Neural crest cell (in vitro differentiated cells): ENCODE data around the gene TMEM203. TPM values are rescaled to one million over a fixed set of nuclear protein-coding genes. Genes with fewer than 3 reads are reported as not detected.

Experiments used
- DNase-seq: peaks from one replicate; pipeline ENCODE4 v3.0.0; 2021; ENCODE audit warnings: low read depth, mixed read lengths, low spot score
- H3K27ac Mint-ChIP-seq: one replicate; pipeline ENCODE4 v1.8.0; 2021; ENCODE audit warnings: mild to moderate bottlenecking, mixed read lengths; ENCODE audit not compliant: unreplicated experiment
- H3K27me3 Mint-ChIP-seq: 2 replicates; pipeline ENCODE4 v1.8.0; 2021; ENCODE audit warnings: low read depth, mild to moderate bottlenecking, mixed read lengths
- H3K36me3 Mint-ChIP-seq: 2 replicates; pipeline ENCODE4 v1.8.0; 2021; ENCODE audit warnings: low read depth, mild to moderate bottlenecking, mixed read lengths
- H3K4me1 Mint-ChIP-seq: 2 replicates; pipeline ENCODE4 v1.8.0; 2021; ENCODE audit warnings: mixed read lengths
- H3K4me3 Mint-ChIP-seq: one replicate; pipeline ENCODE4 v1.8.0; 2021; ENCODE audit warnings: mild to moderate bottlenecking, mixed read lengths
- H3K9me3 Mint-ChIP-seq: 2 replicates; pipeline ENCODE4 v1.8.0; 2021; ENCODE audit warnings: mixed read lengths
- CTCF ChIP-seq: fragments of 200-600 bp; sonication (generic); conservative IDR thresholded peaks from 2 replicates; pipeline ENCODE4 v1.5.0; 2021; ENCODE audit warnings: antibody characterized with exemption, mild to moderate bottlenecking
- total RNA-seq: library from RNA; stranded (reverse); gene quantifications from 2 replicates; pipeline ENCODE4 v1.2.1, GENCODE V29; 2021

Gene TMEM203
- total RNA-seq, 1 donor from 2014 or later = 49.7 TPM

- no peaks in the 10 kb centered on the region for H3K4me1 Mint-ChIP-seq
- H3K36me3 Mint-ChIP-seq = no peaks in the 10 kb centered on the region
- H3K4me3 Mint-ChIP-seq = peak overlapping the region; percentile 54
- peaks cover 2% of the 10 kb centered on the region for H3K27me3 Mint-ChIP-seq
- DNase-seq = no peak
- no peak overlapping the region for H3K27ac Mint-ChIP-seq
- H3K9me3 Mint-ChIP-seq = no peaks in the 10 kb centered on the region
- no peak for TF ChIP-seq CTCF
Observed at GRCh38 chr9:137220317-137221094, 15.1 kb upstream of the TMEM203 start.

- Mint-ChIP-seq H3K27ac (no peak overlapping the region), H3K4me1 (no peaks in the 10 kb centered on the region), H3K9me3 (no peaks in the 10 kb centered on the region), H3K36me3 (no peaks in the 10 kb centered on the region), H3K27me3 (peaks cover 2% of the 10 kb centered on the region), H3K4me3 (peak overlapping the region; percentile 49)
- DNase-seq = no peak
- TF ChIP-seq CTCF = no peak
Observed at GRCh38 chr9:137219757-137220316, 14.4 kb upstream of the TMEM203 start.

- H3K4me3 Mint-ChIP-seq = peak overlapping the region; percentile 57
- H3K4me1 Mint-ChIP-seq = no peaks in the 10 kb centered on the region
- H3K27me3 Mint-ChIP-seq = peaks cover 2% of the 10 kb centered on the region
- H3K27ac Mint-ChIP-seq = no peak overlapping the region
- no peak for TF ChIP-seq CTCF
- DNase-seq = no peak
- no peaks in the 10 kb centered on the region for H3K36me3 Mint-ChIP-seq
- no peaks in the 10 kb centered on the region for H3K9me3 Mint-ChIP-seq
Observed at GRCh38 chr9:137218754-137219271, 13.4 kb upstream of the TMEM203 start.

- DNase-seq = no peak
- Mint-ChIP-seq H3K4me1 (no peaks in the 10 kb centered on the region), H3K9me3 (no peaks in the 10 kb centered on the region), H3K36me3 (no peaks in the 10 kb centered on the region), H3K27ac (no peak overlapping the region), H3K4me3 (peak overlapping the region; percentile 57), H3K27me3 (peaks cover 2% of the 10 kb centered on the region)
- TF ChIP-seq CTCF = no peak
Observed at GRCh38 chr9:137218212-137218753, 12.8 kb upstream of the TMEM203 start.

- H3K27ac Mint-ChIP-seq = no peak overlapping the region
- no peaks in the 10 kb centered on the region for H3K27me3 Mint-ChIP-seq
- H3K36me3 Mint-ChIP-seq = peaks cover 2% of the 10 kb centered on the region
- peak overlapping the region; percentile 54 for H3K4me3 Mint-ChIP-seq
- no peak for TF ChIP-seq CTCF
- H3K4me1 Mint-ChIP-seq = no peaks in the 10 kb centered on the region
- no peak for DNase-seq
- H3K9me3 Mint-ChIP-seq = no peaks in the 10 kb centered on the region
Observed at GRCh38 chr9:137217276-137218211, 12.1 kb upstream of the TMEM203 start.
